NCI-H2196 (cell line): ENCODE measurements around the gene C1QTNF12.

Source experiments
- DNase-seq: peaks from one replicate; lab custom pipeline; 2025; ENCODE audit not compliant: unreplicated experiment; lab: John Stamatoyannopoulos, UW

C1QTNF12 gene

GRCh38 chr1:1282998-1283397 is 36.5 kb upstream of the C1QTNF12 start:
- no peak for DNase-seq

DNA sequence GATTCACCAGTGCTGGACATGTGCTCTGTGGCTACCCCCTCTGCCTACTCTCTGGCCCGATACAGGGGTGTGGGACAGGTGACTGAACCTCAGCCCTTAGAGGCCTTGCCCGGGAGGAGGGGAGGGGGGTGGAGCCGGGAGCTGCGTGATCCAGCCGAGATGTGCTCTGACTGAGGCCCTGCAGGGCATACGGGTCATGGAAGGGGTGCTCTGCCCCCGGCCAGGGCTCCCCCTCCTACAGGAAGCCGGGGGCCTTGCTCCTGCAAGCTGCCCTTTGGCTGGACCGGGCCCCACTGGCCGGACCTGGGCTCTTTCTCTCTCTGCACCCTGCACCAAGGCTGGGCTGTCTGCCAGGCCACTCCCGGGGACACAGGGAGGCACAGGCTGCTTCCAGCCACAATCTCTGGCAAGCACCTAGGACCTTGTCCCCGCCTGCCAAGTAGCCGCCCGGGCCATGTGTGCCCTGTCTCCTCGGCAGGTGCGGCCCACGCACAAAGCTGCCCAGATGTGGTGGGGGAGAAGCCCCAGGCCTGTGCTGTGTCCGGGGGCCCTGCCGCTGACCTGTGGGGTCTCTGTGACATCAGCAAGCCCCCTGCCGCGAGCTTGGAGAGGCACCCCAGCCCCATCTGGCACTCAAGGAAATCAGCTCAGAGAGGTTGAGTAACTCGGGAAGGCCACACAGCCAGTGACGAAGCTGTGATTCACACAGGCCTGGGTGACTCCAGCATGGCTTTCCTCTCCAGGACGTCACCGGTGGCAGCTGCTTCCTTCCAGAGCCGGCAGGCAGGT is 35.2 kb upstream of the C1QTNF12 start:
- peak; percentile 78 for DNase-seq

DNA sequence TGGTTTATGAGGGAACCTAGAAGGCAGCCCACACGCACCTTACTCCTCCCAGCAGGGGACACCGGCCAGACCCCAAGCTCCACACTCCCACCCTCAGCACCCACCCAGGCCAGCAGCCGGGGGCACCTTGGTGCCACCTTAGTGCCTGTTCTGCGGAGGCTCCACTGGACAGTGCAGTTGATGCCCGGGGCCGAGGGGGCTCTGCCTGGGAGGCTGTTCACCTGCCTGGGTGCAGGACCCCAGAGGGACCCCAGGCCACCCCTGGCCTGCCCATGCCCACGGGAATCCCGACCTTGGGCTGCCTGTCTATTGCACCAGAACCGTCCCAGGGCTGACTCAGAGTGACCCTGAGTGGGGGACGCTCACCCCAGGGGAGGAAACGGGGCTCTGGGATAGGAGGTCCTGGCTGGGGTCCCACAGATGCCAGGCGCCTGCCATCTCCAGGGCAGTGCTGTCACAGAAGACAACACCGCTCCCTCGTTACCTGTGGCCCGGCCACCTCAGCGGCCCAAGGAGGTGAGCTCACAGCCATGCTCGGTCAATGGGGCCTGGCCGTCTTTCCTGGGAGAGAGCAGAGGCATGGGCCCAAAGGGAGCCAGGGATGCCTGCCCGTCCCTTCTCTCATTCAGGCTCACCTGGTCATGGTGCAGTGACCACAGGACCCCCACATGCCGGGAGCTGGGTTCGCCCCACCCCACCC is 34.4 kb upstream of the C1QTNF12 start:
- DNase-seq: no peak

- no peak for DNase-seq
Measured at GRCh38 chr1:1279028-1279427, 32.5 kb upstream of the C1QTNF12 start.

- DNase-seq: no peak
Measured at GRCh38 chr1:1278620-1279019, 32.1 kb upstream of the C1QTNF12 start.

DNA sequence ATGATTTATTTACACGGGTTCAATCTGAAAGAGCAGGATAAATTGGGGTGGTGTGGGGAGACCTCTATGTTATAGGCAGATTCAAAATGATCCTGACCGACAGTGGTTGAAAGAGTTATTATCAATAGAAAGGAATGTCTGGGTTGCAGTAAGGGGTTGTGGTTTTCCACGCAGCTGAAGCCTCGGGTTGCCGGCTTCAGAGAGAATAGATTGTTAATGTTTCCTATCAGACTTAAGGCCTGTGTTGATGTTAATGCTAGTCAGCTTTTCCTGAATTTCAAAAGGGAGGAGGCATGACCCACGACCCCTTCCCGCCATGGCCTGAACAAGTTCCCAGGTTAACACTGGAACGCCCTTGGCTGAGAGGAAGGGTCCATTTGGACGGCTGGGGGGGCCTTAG is 29.3 kb upstream of the C1QTNF12 start:
- no peak for DNase-seq

GRCh38 chr1:1274931-1275431 is 28.5 kb upstream of the C1QTNF12 start:
- no peak for DNase-seq

- no peak for DNase-seq
Measured at GRCh38 chr1:1274299-1274930, 27.9 kb upstream of the C1QTNF12 start.

- peak; percentile 85 for DNase-seq
Measured at GRCh38 chr1:1273512-1274298, 27.2 kb upstream of the C1QTNF12 start, which contains the start of gene UBE2J2. UBE2J2 (minus strand) TSS chr1:1273854; CDS start chr1:1267992, 5,862 bp downstream.

DNA sequence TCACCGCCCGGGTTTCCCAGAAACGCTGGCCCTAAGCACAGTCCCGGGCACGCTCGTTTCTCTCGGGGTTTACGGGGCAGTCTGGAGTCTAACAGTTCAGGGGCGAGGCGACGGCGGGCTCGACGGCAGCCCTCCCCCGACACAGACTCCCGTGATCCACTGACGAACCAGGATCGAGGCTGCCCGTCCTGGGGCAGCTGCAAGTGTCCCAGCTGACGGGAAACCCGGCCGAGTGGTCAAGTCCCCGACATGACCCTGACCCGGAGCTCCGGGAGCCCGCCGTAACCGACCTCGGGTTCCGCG is 26.6 kb upstream of the C1QTNF12 start:
- DNase-seq: no peak

GRCh38 chr1:1272341-1273208 is 26.1 kb upstream of the C1QTNF12 start:
- DNase-seq: peak; percentile 31

- no peak for DNase-seq
Measured at GRCh38 chr1:1270813-1271212, 24.3 kb upstream of the C1QTNF12 start.

DNA sequence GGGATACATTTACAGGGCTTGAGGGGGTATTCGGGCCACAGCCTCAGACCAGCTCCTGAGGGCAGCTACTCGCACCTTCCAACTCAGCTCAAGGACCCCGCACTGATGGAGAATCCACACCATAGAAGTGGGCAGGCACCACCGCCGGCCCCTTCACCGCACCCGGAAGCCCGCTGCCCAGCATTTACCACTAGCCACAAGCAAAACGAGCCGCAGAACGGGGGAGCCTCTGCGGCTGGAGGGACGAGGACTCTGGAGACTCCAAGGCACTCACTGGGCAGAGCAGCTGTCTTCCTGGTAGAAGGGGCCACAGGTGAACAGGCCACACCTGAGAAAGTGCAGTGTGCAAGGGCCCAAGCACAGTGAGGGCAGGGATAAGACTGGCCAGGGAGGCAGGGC is 21.8 kb upstream of the C1QTNF12 start:
- no peak for DNase-seq

DNA sequence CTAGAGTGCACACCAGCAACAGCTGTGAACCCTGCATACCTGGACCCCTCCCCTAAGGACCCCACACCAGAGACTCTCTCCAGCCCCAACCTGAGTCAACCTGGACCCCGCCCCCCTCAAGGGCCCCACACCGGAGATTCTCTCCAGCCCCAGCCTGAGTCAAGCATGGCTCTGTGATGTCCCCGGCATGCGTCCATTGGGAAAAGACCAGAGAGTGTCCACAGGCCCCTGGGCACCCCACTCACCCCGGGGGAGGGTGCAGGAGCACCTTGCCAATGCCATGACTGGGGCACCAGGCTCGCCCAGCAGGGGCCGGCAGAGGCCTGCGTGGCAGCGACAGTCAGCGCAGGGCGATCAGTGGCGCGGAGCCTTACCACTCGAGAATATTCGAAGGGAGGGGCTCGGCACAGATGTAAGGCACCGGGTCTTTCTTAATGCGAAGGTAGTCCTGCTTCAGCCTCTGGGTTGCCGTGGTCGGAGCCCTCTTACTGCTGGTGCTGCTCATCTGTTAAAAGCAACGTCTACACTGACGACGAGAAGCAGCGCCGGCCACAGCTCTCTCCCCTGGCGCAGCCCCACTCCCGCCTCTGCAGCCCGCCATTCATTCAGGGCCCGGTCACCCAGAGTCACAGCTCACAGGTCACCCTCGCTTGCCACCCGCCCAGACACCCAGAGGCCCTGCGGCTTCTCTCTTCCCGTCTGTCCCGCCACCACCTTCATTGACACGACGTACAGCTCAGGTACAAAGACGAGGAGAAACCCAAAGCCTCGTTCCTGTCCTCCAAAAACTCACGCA is 21.2 kb upstream of the C1QTNF12 start:
- no peak for DNase-seq

DNA sequence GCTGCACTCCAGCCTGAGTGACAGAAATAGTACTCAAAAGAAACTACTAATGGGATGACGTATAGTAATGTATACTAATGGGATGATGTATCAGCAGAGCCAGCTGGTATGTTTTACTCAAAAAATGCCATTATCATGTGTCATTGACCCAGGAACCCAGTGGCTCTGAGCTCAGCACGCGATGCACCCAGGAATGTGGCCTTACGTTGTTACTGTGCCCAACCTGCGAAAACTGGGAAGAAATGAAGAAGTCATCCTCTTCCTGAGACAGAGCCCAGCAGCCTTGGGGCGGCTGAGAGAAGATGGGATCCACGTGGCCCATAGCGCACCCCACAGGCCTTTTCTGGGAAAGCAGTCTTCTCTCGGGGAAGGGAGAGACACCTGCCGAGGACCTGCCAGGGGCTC is 18.3 kb upstream of the C1QTNF12 start:
- no peak for DNase-seq

DNA sequence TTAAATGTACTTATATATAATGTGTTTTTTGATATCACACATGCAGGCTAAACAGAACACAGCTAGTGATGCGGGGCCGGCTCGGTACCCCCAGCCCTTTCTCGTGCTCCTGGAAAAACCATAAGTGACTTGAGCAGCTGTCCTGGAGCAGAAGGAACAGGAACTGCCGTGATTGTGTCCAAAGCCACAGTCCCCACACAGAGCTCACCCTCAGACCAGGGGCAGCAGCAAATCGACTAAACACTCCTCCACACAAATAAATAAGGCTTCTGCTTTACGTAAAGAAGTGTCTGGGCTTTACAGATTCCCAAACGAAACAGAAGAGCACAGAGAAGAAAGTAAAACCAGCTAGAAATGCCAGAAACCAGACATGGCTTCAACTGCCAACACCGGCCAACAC is 17.5 kb upstream of the C1QTNF12 start:
- DNase-seq: no peak

DNA sequence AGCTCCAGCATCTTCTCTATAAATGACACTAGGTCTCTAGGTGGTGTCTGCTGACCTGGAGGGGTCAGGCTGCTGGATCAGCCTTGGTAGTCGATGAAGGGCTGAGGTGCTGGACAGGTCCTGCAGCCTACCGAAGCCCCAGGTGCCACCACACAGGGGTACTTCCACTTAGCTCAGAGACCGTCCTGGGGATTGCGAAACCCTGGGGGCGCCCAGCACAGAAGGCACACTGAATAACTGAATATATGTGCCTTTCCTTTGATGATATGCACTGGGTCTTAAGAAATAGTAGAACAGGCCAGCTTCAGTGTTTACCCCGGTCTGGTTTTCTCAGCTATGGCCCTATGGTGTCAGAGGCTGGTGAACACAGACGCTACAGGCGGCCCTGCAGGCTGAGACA is 16.2 kb upstream of the C1QTNF12 start:
- no peak for DNase-seq

DNA sequence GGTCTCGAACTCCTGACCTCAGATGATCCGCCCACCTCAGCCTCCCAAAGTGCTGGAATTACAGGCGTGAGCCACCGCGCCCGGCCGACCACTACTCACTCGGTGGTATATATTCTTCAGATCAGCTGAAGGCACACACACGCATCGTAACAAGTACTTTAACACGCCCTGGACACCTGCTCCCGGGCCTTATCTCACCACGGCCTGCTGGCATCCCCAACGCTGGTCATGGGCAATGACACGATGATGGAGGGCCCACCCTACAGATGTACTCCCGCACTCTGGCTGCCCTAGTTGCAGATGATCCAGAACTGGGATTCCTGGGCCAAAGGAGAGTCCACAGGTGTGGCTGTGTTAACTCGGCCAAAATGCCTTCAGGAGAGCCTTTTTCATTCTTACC is 15.5 kb upstream of the C1QTNF12 start:
- DNase-seq: no peak

- no peak for DNase-seq
Measured at GRCh38 chr1:1260843-1261560, 14.5 kb upstream of the C1QTNF12 start.
